HCT116 (cell line): ENCODE measurements around the gene UBE2E3. TPM values are rescaled to one million over a fixed set of nuclear protein-coding genes. Genes with fewer than 3 reads are reported as not detected.
A peak's percentile ranks its signal among the peaks of the same experiment; 100 is the strongest.

Experiments used
- ATAC-seq: fragments of 200-7000 bp; cut with Tn5 transposase; 2 replicates; pipeline ENCODE4 v1.9.1; 2020; ENCODE audit warnings: mild to moderate bottlenecking, moderate library complexity
- BruUV-seq: library from RNA; stranded (reverse); fragments of 400-500 nt; replicated peaks from 2 replicates; lab custom pipeline; 2021; lab: Mats Ljungman, UMichigan
- CTCF ChIA-PET: fragments of 300-600 bp; sonication (Branson Sonifier 250); formaldehyde crosslinking; loops from one replicate; lab custom pipeline; 2021; ENCODE audit warnings: antibody characterized with exemption; lab: Charles Lee
- POLR2A ChIA-PET: fragments of 300-600, 350-600 bp; sonication (Branson Sonifier 250); formaldehyde crosslinking; loops from one replicate; lab custom pipeline; 2021; ENCODE audit warnings: antibody characterized with exemption; lab: Charles Lee
- RAD21 ChIA-PET, 2 experiments: fragments of 300-600 bp; sonication (Branson Sonifier 250); formaldehyde crosslinking; loops; one replicate each; lab custom pipeline; 2023; ENCODE audit warnings: low total read pairs in 2 of 2; ENCODE audit not compliant: uncharacterized antibody in 2 of 2, unreplicated experiment in 2 of 2, low non-redundant PET in 1 of 2; lab: Charles Lee
- DNase-seq: peaks from one replicate; pipeline ENCODE4 v3.0.0-alpha.2; 2010; ENCODE audit warnings: low read depth, low spot score
- H2AFZ ChIP-seq: fragments of 200-600 bp; shearing (Covaris generic), sonication (generic); 2 replicates; pipeline ENCODE4 v1.6.1; 2017; ENCODE audit warnings: low read depth, mixed run types, mixed read lengths, antibody characterized with exemption, low read length; ENCODE audit not compliant: poor library complexity, severe bottlenecking
- H3K27ac ChIP-seq: 2 replicates; pipeline ENCODE4 v1.5.1; 2012; ENCODE audit warnings: low read depth, low read length
- H3K27me3 ChIP-seq: fragments of 200-600 bp; sonication (generic); 2 replicates; pipeline ENCODE4 v1.6.1; 2016; ENCODE audit warnings: mixed run types, low read length, mixed read lengths; ENCODE audit not compliant: insufficient read depth
- H3K36me3 ChIP-seq, 2 experiments: fragments of 200-500 bp in 1 of 2; fragments of 200-600 bp in 1 of 2; sonication (Bioruptor generic) in 1 of 2; sonication (generic) in 1 of 2; 2 replicates each; pipeline versions ENCODE4 v1.5.1 to v1.6.1; 2014 to 2016; ENCODE audit warnings: low read length in 2 of 2, inconsistent platforms in 1 of 2, mixed read lengths in 1 of 2, mixed run types in 1 of 2; ENCODE audit not compliant: insufficient read depth in 2 of 2, control insufficient read depth in 1 of 2
- H3K4me1 ChIP-seq, 2 experiments: fragments of 200-600 bp in 1 of 2; sonication (generic) in 1 of 2; 2 replicates each; pipeline versions ENCODE4 v1.5.1 to v1.6.1; 2012 to 2017; ENCODE audit warnings: low read length in 2 of 2, inconsistent platforms in 1 of 2, mild to moderate bottlenecking in 1 of 2, mixed read lengths in 1 of 2, mixed run types in 1 of 2, moderate library complexity in 1 of 2; ENCODE audit not compliant: insufficient read depth in 2 of 2, control insufficient read depth in 1 of 2
- H3K4me2 ChIP-seq: fragments of 200-600 bp; sonication (generic); 2 replicates; pipeline ENCODE4 v1.6.1; 2017; ENCODE audit warnings: mixed run types, low read length, mixed read lengths
- H3K4me3 ChIP-seq, 2 experiments: fragments of 200-600 bp in 1 of 2; sonication (generic) in 1 of 2; replicated peaks in 1 of 2; 2 replicates each; pipeline ENCODE4 v1.5.1; 2011 to 2016; ENCODE audit warnings: low read length in 2 of 2, control low read depth in 1 of 2, low read depth in 1 of 2, mild to moderate bottlenecking in 1 of 2, mixed read lengths in 1 of 2, mixed run types in 1 of 2
- H3K79me2 ChIP-seq: fragments of 200-600 bp; sonication (generic); 2 replicates; pipeline ENCODE4 v1.6.1; 2017; ENCODE audit warnings: mild to moderate bottlenecking, mixed run types, low read length, moderate library complexity, mixed read lengths; ENCODE audit not compliant: insufficient read depth
- H3K9ac ChIP-seq: fragments of 200-600 bp; sonication (generic); 2 replicates; pipeline ENCODE4 v1.6.1; 2016; ENCODE audit warnings: low read length, mixed read lengths
- H3K9me2 ChIP-seq: fragments of 200-600 bp; sonication (generic), shearing (Covaris generic); 2 replicates; pipeline ENCODE4 v1.6.1; 2017; ENCODE audit warnings: mixed run types, mild to moderate bottlenecking, moderate library complexity; ENCODE audit not compliant: insufficient read depth
- H3K9me3 ChIP-seq, 2 experiments: fragments of 200-500 bp in 1 of 2; fragments of 200-600 bp in 1 of 2; sonication (Bioruptor generic) in 1 of 2; sonication (generic) in 1 of 2; 2 replicates each; pipeline ENCODE4 v1.6.1; 2014 to 2017; ENCODE audit warnings: low read length in 2 of 2, mixed read lengths in 2 of 2, inconsistent platforms in 1 of 2, low read depth in 1 of 2, mild to moderate bottlenecking in 1 of 2, mixed run types in 1 of 2, moderate library complexity in 1 of 2; ENCODE audit not compliant: control insufficient read depth in 1 of 2, insufficient read depth in 1 of 2
- H4K20me1 ChIP-seq: fragments of 200-600 bp; sonication (generic), shearing (Covaris generic); 2 replicates; pipeline ENCODE4 v1.6.1; 2017; ENCODE audit warnings: mixed run types, mild to moderate bottlenecking, moderate library complexity; ENCODE audit not compliant: insufficient read depth
- CEBPB ChIP-seq: IDR thresholded peaks from 2 replicates; pipeline ENCODE4 v1.6.1; 2012; ENCODE audit warnings: low read depth
- EGR1 ChIP-seq: IDR thresholded peaks from 2 replicates; pipeline ENCODE4 v1.6.1; 2012; ENCODE audit warnings: low read depth
- ELF1 ChIP-seq: IDR thresholded peaks from 2 replicates; pipeline ENCODE4 v1.6.1; 2012; ENCODE audit warnings: low read depth, borderline replicate concordance
- EZH2 ChIP-seq: fragments of 200-600 bp; sonication (generic); IDR thresholded peaks from 2 replicates; pipeline ENCODE4 v1.6.1; 2017; ENCODE audit warnings: antibody characterized with exemption, mixed run types
- EZH2phosphoT487 ChIP-seq: fragments of 200-600 bp; IDR thresholded peaks from 2 replicates; pipeline ENCODE4 v1.6.1; 2018; ENCODE audit warnings: antibody characterized with exemption, borderline replicate concordance
- FOSL1 ChIP-seq: IDR thresholded peaks from 2 replicates; pipeline ENCODE4 v1.6.1; 2012; ENCODE audit warnings: low read depth
- JUND ChIP-seq: IDR thresholded peaks from 2 replicates; pipeline ENCODE4 v1.6.1; 2012
- POLR2A ChIP-seq: IDR thresholded peaks from 2 replicates; pipeline ENCODE4 v1.7.0; 2011; ENCODE audit warnings: borderline replicate concordance; ENCODE audit not compliant: insufficient read depth, insufficient read length; ENCODE audit errors: extremely low read depth
- POLR2AphosphoS5 ChIP-seq: IDR thresholded peaks from 2 replicates; pipeline ENCODE4 v1.6.1; 2011; ENCODE audit warnings: mild to moderate bottlenecking, low read depth, low read length, moderate library complexity
- RAD21 ChIP-seq: IDR thresholded peaks from 2 replicates; pipeline ENCODE4 v1.6.1; 2012; ENCODE audit warnings: low read depth, mild to moderate bottlenecking
- SIN3A ChIP-seq: IDR thresholded peaks from 2 replicates; pipeline ENCODE4 v1.6.1; 2012; ENCODE audit warnings: low read depth
- SRF ChIP-seq: IDR thresholded peaks from 2 replicates; pipeline ENCODE4 v1.6.1; 2012; ENCODE audit warnings: low read depth
- TCF7L2 ChIP-seq: IDR thresholded peaks from 2 replicates; pipeline ENCODE4 v1.7.0; 2011; ENCODE audit warnings: borderline replicate concordance, inconsistent platforms; ENCODE audit not compliant: insufficient read depth, insufficient read length; ENCODE audit errors: extremely low read depth
- ZNF274 ChIP-seq: fragments of 200-500 bp; sonication (Bioruptor generic); IDR thresholded peaks from 2 replicates; pipeline ENCODE4 v1.6.1; 2014; ENCODE audit warnings: mild to moderate bottlenecking, low read depth, low read length, inconsistent platforms
- intact Hi-C: fragments of 100-400 bp; cut with micrococcal nuclease; formaldehyde crosslinking; loops from 2 replicates; pipeline ENCODE4 v1.10.0; 2022
- total RNA-seq: library from RNA; stranded (reverse); gene quantifications from one replicate; pipeline ENCODE4 v1.2.1, GENCODE V29; 2021; ENCODE audit not compliant: unreplicated experiment
- TF ChIP-seq, protein P1 (sequence below): IDR thresholded peaks from 2 replicates; pipeline ENCODE4 v1.6.1; 2012
- TF ChIP-seq, protein P2 (sequence below), 3 experiments: fragments of 200-600 bp in 1 of 3; sonication (generic) in 1 of 3; IDR thresholded peaks in 2 of 3; conservative IDR thresholded peaks in 1 of 3; 2 replicates each; pipeline ENCODE4 v1.5.1; 2012 to 2017; ENCODE audit warnings: low read depth in 2 of 3, low read length in 2 of 3, antibody characterized with exemption in 1 of 3, borderline replicate concordance in 1 of 3, control low read depth in 1 of 3, mild to moderate bottlenecking in 1 of 3, mixed read lengths in 1 of 3, mixed run types in 1 of 3, moderate library complexity in 1 of 3; ENCODE audit not compliant: insufficient read depth in 1 of 3

The UBE2E3 gene
- total RNA-seq, 1 experiment from 2014 or later: 64.2 TPM

DNA sequence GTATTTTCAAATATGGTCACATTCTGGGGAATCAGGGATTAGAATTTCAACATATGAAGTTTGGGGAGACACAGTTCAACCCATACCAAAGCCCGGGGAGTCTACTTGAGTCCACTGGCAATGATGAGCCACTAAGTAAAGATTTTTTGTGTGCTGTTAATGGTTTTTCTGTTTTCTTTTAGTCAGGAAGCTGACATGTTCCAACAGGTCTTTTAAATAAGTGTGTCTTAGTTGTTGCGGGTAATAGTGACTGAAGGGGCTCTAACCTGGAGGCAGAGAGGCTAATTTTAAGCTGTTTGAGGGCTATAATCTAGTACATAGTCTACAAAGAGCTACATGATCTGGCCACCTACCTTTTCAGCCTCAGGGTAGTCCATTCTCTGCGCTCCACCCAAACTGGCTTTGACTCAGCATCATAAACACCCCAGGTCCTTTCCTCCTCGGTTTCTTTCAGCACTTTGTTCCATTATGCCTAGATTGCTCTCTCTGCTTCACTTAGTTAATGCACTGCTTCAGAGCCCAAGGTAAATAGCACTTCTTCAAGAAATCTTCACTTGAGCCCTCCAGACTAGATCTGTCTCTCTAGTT is 17.6 kb upstream of the UBE2E3 start (continued):
- TF ChIP-seq, protein P1, sequence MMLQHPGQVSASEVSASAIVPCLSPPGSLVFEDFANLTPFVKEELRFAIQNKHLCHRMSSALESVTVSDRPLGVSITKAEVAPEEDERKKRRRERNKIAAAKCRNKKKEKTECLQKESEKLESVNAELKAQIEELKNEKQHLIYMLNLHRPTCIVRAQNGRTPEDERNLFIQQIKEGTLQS: no peak
- TF ChIP-seq CEBPB (no peak), POLR2A (no peak), TCF7L2 (no peak), RAD21 (no peak)

- H3K36me3 ChIP-seq: no peaks in the 10 kb centered on the region
- intact Hi-C loops: no loop called here
- no peaks in the 10 kb centered on the region for H3K4me1 ChIP-seq
- no peaks in the 10 kb centered on the region for H3K9me3 ChIP-seq
- no peak overlapping the region for H3K9ac ChIP-seq
- no peak overlapping the region for H3K4me3 ChIP-seq
- no peak for DNase-seq
- no peak overlapping the region for H3K27ac ChIP-seq
- ChIA-PET CTCF (interaction anchor here (0.7 to 1.0 kb wide), 2 partner anchors 12 to 13 kb away, joined by 3 to 5 read pairs; no protein-coding TSS in a partner anchor), POLR2A (no interaction called here), RAD21 (no interaction called here)
- ATAC-seq: no peak
- TF ChIP-seq POLR2AphosphoS5: no peak
- no TSS peak for BruUV-seq
- H3K9me2 ChIP-seq: no peaks in the 10 kb centered on the region
- no peak overlapping the region for H3K4me2 ChIP-seq
- H2AFZ ChIP-seq: no peak overlapping the region
- no peaks in the 10 kb centered on the region for H3K27me3 ChIP-seq
- H4K20me1 ChIP-seq: no peaks in the 10 kb centered on the region
- no peaks in the 10 kb centered on the region for H3K79me2 ChIP-seq
Measured at GRCh38 chr2:180966378-180966777, 14.0 kb upstream of the UBE2E3 start.

- Histone ChIP-seq H3K4me3 (no peak overlapping the region), H3K9me3 (no peaks in the 10 kb centered on the region), H3K4me2 (no peak overlapping the region), H3K27me3 (no peaks in the 10 kb centered on the region), H2AFZ (peak overlapping the region; percentile 41), H3K9ac (no peak overlapping the region), H3K36me3 (no peaks in the 10 kb centered on the region), H3K4me1 (no peaks in the 10 kb centered on the region), H3K9me2 (no peaks in the 10 kb centered on the region), H3K27ac (no peak overlapping the region), H4K20me1 (no peaks in the 10 kb centered on the region), H3K79me2 (no peaks in the 10 kb centered on the region)
- BruUV-seq: no TSS peak
- ChIA-PET CTCF (no interaction called here), RAD21 (no interaction called here), POLR2A (no interaction called here)
- ATAC-seq (no peak), DNase-seq (no peak)
- intact Hi-C loops: no loop called here
- TF ChIP-seq, protein P2, sequence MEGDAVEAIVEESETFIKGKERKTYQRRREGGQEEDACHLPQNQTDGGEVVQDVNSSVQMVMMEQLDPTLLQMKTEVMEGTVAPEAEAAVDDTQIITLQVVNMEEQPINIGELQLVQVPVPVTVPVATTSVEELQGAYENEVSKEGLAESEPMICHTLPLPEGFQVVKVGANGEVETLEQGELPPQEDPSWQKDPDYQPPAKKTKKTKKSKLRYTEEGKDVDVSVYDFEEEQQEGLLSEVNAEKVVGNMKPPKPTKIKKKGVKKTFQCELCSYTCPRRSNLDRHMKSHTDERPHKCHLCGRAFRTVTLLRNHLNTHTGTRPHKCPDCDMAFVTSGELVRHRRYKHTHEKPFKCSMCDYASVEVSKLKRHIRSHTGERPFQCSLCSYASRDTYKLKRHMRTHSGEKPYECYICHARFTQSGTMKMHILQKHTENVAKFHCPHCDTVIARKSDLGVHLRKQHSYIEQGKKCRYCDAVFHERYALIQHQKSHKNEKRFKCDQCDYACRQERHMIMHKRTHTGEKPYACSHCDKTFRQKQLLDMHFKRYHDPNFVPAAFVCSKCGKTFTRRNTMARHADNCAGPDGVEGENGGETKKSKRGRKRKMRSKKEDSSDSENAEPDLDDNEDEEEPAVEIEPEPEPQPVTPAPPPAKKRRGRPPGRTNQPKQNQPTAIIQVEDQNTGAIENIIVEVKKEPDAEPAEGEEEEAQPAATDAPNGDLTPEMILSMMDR (IDR thresholded peaks at IDR 0.05 in 2 of 3, conservative IDR thresholded peaks at IDR 0.05 in 1 of 3; ENCODE audit: borderline replicate concordance in 1 of 3, insufficient read depth in 1 of 3, low read depth in 2 of 3, low read length in 2 of 3): no peak
- TF ChIP-seq EZH2 (no peak), JUND (no peak), ZNF274 (no peak), FOSL1 (no peak), RAD21 (no peak), SIN3A (no peak), POLR2A (no peak), SRF (no peak), EZH2phosphoT487 (no peak), EGR1 (no peak), ELF1 (no peak), CEBPB (no peak)
Measured at GRCh38 chr2:180969124-180969523, 11.3 kb upstream of the UBE2E3 start.
